ENCODE data around the gene LIMA1.

LIMA1 gene

DNA sequence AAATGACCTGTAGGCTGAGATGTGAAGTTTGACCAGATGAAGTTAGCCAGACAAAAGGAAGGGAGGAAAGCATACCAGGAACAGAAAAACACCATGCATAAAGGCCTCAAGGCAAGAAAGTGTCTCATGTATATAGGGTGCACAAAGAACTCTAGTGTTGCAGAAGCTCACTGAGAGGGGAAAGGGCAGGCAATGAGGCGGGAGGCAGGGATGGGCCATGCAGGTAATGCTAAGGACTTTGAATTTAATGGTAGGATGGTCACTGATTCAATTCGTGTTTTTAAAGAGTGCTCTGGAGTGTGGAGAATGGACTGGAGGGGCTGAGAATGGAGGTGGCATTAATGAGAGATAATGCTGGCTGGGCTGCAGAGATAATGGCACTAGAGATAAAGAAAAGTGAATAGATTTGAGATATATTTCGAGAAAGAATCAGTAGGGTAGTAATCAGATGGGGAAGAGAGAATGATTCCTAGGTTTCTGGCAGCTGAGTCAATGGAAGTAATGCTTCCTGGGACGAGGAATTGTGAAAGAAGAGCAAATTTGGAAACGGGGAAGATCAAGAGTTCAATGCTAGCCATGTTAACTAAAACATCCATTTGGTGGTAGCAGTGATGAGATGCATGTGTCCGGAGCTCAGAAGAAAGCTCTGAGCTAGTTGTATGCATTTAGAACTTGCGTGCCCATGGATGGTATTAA lies 43.1 kb downstream of the LIMA1 start:
- Histone ChIP-seq H3K9me3 (ENCODE audit: control insufficient read depth, low read length) (no peaks in the 10 kb centered on the region), H3K4me1 (ENCODE audit: control insufficient read depth, insufficient read depth, low read length) (no peaks in the 10 kb centered on the region), H3K4me3 (ENCODE audit: insufficient read depth, low read depth, low read length) (no peak overlapping the region), H3K36me3 (ENCODE audit: control insufficient read depth, insufficient read depth, low read length) (no peaks in the 10 kb centered on the region), H3K27ac (ENCODE audit: insufficient read depth, low read depth, low read length, poor library complexity, severe bottlenecking) (no peak overlapping the region), H3K27me3 (ENCODE audit: control insufficient read depth, insufficient read depth, low read length, poor library complexity, severe bottlenecking) (no peaks in the 10 kb centered on the region)
- WGBS, 2 experiments = 92% methylated on average over 7 of the region's 7 CpGs

DNA sequence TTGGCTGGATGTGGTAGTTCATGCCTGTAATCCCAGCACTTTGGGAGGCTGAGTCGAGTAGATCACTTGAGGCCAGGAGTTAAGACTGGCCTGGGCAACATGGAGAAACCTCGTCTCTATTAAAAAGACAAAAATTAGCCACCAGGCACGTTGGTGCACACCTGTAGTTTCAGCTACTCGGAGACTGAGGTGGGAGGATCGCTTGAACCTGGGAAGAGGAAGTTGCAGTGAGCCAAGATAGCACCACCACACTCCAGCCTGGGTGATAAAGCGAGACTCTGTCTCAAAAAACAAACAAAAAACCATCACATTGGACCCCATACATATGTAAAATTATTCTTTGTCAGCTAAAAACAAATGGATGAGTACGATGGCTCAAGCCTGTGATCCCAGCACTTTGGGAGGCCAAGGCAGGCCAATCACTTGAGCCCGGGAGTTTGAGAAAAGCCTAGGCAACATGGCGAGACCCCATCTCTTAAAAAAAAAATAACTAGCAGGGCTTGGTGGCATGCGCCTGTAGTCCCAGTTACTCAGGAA lies 43.9 kb downstream of the LIMA1 start:
- H3K4me3 ChIP-seq (ENCODE audit: insufficient read depth, low read depth, low read length) = no peak overlapping the region
- no peaks in the 10 kb centered on the region for H3K36me3 ChIP-seq (ENCODE audit: control insufficient read depth, insufficient read depth, low read length)
- no peak overlapping the region for H3K27ac ChIP-seq (ENCODE audit: insufficient read depth, low read depth, low read length, poor library complexity, severe bottlenecking)
- no peaks in the 10 kb centered on the region for H3K4me1 ChIP-seq (ENCODE audit: control insufficient read depth, insufficient read depth, low read length)
- no peaks in the 10 kb centered on the region for H3K9me3 ChIP-seq (ENCODE audit: control insufficient read depth, low read length)
- H3K27me3 ChIP-seq (ENCODE audit: control insufficient read depth, insufficient read depth, low read length, poor library complexity, severe bottlenecking) = no peaks in the 10 kb centered on the region
- WGBS, 2 experiments = 88% methylated on average over 10 of the region's 10 CpGs

DNA sequence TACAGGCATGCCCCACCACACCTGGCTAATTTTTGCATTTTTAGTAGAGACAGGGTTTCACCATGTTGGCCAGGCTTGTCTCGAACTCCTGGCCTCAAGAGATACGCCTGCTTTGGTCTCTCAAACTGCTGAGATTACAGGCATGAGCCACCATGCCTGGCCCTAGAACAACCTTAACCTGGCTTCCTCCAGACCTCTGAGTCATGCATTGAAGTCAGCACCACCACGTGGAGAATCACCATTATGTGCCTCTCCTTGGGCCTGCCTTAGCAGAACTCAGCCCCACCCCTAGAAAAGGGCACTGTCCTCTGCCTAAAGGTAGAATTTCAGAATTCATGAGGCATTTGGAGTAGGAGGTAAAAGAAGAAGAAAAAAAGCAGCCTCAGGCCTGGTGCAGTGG lies 49.0 kb downstream of the LIMA1 start:
- Histone ChIP-seq H3K4me3 (ENCODE audit: insufficient read depth, low read depth, low read length) (no peak overlapping the region), H3K9me3 (ENCODE audit: control insufficient read depth, low read length) (no peaks in the 10 kb centered on the region), H3K27ac (ENCODE audit: insufficient read depth, low read depth, low read length, poor library complexity, severe bottlenecking) (no peak overlapping the region), H3K36me3 (ENCODE audit: control insufficient read depth, insufficient read depth, low read length) (no peaks in the 10 kb centered on the region), H3K27me3 (ENCODE audit: control insufficient read depth, insufficient read depth, low read length, poor library complexity, severe bottlenecking) (no peaks in the 10 kb centered on the region), H3K4me1 (ENCODE audit: control insufficient read depth, insufficient read depth, low read length) (no peaks in the 10 kb centered on the region)
- 66 to 78% methylated on average over 3 of the region's 3 CpGs for WGBS, 2 experiments

DNA sequence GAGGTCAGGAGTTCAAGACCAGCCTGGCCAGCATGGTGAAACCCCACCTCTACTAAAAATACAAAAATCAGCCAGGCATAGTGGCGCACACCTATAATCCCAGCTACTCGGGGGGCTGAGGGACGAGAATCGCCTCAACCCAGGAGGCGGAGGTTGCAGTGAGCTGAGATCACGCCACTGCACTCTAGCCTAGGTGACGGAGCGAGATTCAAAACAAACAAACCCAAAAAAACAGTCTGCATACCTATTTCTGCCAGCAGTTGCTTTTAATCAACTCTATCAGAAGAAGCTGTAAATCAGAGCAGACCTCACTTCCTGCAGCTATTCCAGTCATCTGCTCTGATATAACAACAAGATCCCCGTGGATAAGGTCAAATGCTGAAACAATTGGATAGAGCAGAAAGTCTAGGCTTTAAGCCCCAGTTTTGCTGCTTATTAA lies 50.5 kb downstream of the LIMA1 start:
- Histone ChIP-seq H3K27ac (ENCODE audit: insufficient read depth, low read depth, low read length, poor library complexity, severe bottlenecking) (no peak overlapping the region), H3K4me1 (ENCODE audit: control insufficient read depth, insufficient read depth, low read length) (no peaks in the 10 kb centered on the region), H3K9me3 (ENCODE audit: control insufficient read depth, low read length) (no peaks in the 10 kb centered on the region), H3K4me3 (ENCODE audit: insufficient read depth, low read depth, low read length) (no peak overlapping the region), H3K36me3 (ENCODE audit: control insufficient read depth, insufficient read depth, low read length) (no peaks in the 10 kb centered on the region), H3K27me3 (ENCODE audit: control insufficient read depth, insufficient read depth, low read length, poor library complexity, severe bottlenecking) (no peaks in the 10 kb centered on the region)
- WGBS, 2 experiments = 91 to 92% methylated on average over 9 of the region's 9 CpGs

DNA sequence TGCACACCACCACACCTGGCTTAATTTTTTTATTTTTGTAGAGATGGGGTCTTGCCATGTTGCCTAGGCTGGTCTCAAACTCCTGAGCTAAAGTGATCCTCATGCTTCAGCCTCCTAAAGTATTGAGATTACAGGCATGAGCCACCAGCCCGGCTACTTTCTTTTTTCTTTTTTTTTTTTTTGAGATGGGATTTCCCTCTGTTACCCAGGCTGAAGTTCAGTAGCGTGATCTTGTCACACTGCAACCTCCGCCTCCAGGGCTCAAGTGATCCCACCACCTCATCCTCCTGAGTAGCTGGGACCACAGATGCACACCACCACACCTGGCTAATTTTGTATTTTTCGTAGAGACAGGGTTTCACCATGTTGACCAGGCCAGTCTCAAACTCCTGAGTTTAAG lies 51.1 kb downstream of the LIMA1 start:
- 92 to 95% methylated on average over 4 of the region's 4 CpGs for WGBS, 2 experiments

DNA sequence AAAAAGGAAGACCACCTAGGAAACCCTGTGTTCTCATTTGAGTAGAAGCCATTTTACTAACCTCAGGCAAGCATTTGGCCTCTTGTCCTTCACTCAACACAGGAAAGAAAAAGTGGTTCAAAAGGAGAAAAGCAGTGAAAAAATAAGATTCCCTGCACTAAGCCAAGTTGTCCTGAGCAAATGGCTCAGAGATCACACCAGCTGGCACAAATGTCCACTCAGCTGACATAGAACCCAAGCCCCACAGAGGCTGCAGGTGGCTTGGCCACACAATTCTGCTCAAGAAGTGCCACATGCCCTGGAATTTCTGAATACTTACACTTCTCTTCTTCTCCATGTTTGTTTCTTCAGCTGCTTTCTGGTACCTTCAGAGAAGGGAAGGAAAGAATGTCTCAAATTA lies 52.0 kb downstream of the LIMA1 start:
- Histone ChIP-seq H3K27me3 (ENCODE audit: control insufficient read depth, insufficient read depth, low read length, poor library complexity, severe bottlenecking) (no peaks in the 10 kb centered on the region), H3K4me1 (ENCODE audit: control insufficient read depth, insufficient read depth, low read length) (no peaks in the 10 kb centered on the region), H3K9me3 (ENCODE audit: control insufficient read depth, low read length) (no peaks in the 10 kb centered on the region), H3K4me3 (ENCODE audit: insufficient read depth, low read depth, low read length) (no peak overlapping the region), H3K27ac (ENCODE audit: insufficient read depth, low read depth, low read length, poor library complexity, severe bottlenecking) (no peak overlapping the region), H3K36me3 (ENCODE audit: control insufficient read depth, insufficient read depth, low read length) (no peaks in the 10 kb centered on the region)

More for the DNA sequence above, 51.1 kb downstream of the LIMA1 start:
- H3K27me3 ChIP-seq (ENCODE audit: control insufficient read depth, insufficient read depth, low read length, poor library complexity, severe bottlenecking) = no peaks in the 10 kb centered on the region
- H3K4me1 ChIP-seq (ENCODE audit: control insufficient read depth, insufficient read depth, low read length) = no peaks in the 10 kb centered on the region
- no peaks in the 10 kb centered on the region for H3K36me3 ChIP-seq (ENCODE audit: control insufficient read depth, insufficient read depth, low read length)
- H3K9me3 ChIP-seq (ENCODE audit: control insufficient read depth, low read length) = no peaks in the 10 kb centered on the region
- H3K27ac ChIP-seq (ENCODE audit: insufficient read depth, low read depth, low read length, poor library complexity, severe bottlenecking) = no peak overlapping the region
- no peak overlapping the region for H3K4me3 ChIP-seq (ENCODE audit: insufficient read depth, low read depth, low read length)

DNA sequence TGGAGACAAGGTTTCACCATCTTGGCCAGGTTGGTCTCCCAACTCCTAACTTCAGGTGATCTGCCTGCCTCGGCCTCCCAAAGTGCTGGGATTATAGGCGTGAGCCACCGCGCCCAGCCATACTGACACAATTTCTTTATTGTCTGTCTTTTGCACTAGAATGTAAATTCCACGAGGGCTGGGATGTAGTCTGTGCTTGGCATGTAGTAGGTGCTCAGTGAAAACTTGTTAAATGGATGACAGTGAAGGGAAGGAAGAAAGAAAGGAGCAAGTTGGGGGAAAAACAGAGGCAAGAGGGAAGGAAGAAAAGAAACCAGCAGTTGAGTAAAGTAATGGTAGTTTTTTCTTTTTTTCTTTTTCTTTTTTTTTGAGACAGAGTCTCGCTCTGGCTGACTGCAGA lies 53.1 kb downstream of the LIMA1 start:
- H3K27me3 ChIP-seq (ENCODE audit: control insufficient read depth, insufficient read depth, low read length, poor library complexity, severe bottlenecking) = no peaks in the 10 kb centered on the region
- H3K4me1 ChIP-seq (ENCODE audit: control insufficient read depth, insufficient read depth, low read length) = no peaks in the 10 kb centered on the region
- H3K4me3 ChIP-seq (ENCODE audit: insufficient read depth, low read depth, low read length) = no peak overlapping the region
- 93 to 95% methylated on average over 6 of the region's 6 CpGs for WGBS, 2 experiments
- H3K36me3 ChIP-seq (ENCODE audit: control insufficient read depth, insufficient read depth, low read length) = no peaks in the 10 kb centered on the region
- H3K9me3 ChIP-seq (ENCODE audit: control insufficient read depth, low read length) = no peaks in the 10 kb centered on the region
- H3K27ac ChIP-seq (ENCODE audit: insufficient read depth, low read depth, low read length, poor library complexity, severe bottlenecking) = no peak overlapping the region

DNA sequence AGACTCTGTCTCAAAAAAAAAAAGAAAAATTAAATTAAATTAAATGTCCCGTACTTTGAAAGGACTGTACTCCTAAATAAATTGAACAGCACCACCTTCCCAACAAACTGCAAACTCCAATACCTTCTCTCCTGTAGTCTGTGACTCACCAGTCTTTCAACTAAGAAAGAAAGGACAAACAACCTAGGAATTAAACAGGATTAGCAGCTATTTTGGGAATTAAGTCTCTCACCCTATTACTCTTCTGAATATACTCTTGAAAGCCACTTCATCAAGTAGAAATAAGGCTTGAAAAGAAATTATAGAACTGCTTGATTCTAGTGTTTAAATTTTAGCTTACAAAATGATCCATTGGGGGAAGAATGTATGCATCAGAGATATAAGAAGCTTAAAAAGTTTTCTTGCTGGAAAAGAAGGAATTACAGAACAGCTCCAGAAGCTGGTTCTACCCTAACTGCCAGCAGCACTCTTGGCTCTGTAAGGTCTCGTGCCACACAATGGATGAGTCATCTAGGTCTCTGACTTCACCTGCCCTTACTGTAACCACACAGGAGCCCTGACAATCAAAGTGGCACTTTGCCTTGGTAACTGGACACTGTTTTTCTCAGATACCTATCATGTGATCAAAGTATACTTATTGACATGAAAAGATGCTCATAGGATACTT lies 59.2 kb downstream of the LIMA1 start:
- H3K4me1 ChIP-seq (ENCODE audit: control insufficient read depth, insufficient read depth, low read length) = peaks cover 14% of the 10 kb centered on the region
- H3K36me3 ChIP-seq (ENCODE audit: control insufficient read depth, insufficient read depth, low read length) = no peaks in the 10 kb centered on the region
- no peaks in the 10 kb centered on the region for H3K27me3 ChIP-seq (ENCODE audit: control insufficient read depth, insufficient read depth, low read length, poor library complexity, severe bottlenecking)
- H3K4me3 ChIP-seq (ENCODE audit: insufficient read depth, low read depth, low read length) = no peak overlapping the region
- H3K27ac ChIP-seq (ENCODE audit: insufficient read depth, low read depth, low read length, poor library complexity, severe bottlenecking) = peak overlapping the region; percentile 26
- H3K9me3 ChIP-seq (ENCODE audit: control insufficient read depth, low read length) = no peaks in the 10 kb centered on the region
- 69 to 74% methylated on average over 2 of the region's 2 CpGs for WGBS, 2 experiments

DNA sequence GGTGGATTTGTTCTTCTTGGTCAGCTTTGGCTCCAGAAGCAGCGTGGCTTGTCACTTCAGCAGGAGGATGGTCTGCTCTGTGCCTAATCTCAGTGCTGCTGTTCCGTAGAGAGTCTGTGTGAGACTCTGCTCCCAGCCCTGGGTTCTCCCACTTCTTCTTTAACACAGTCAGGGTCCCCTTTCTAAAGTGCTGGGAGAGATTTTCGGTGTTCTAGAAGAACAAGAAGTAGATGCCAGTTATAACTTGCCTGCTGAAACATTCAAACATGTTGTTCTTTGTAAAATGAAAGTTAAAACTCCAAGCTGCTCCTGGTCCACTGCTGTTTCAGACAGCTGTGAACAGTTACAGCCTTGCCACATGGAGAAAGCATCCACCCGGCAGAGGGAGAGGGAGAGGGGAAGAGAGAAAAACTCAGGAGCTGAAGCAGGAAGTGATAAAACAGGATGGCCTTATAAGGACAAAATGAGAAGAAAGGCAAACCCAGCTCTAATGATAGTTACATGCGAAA lies 61.0 kb downstream of the LIMA1 start:
- Histone ChIP-seq H3K4me1 (ENCODE audit: control insufficient read depth, insufficient read depth, low read length) (peaks cover 14% of the 10 kb centered on the region), H3K36me3 (ENCODE audit: control insufficient read depth, insufficient read depth, low read length) (no peaks in the 10 kb centered on the region), H3K4me3 (ENCODE audit: insufficient read depth, low read depth, low read length) (peak overlapping the region; percentile 47), H3K9me3 (ENCODE audit: control insufficient read depth, low read length) (no peaks in the 10 kb centered on the region), H3K27me3 (ENCODE audit: control insufficient read depth, insufficient read depth, low read length, poor library complexity, severe bottlenecking) (no peaks in the 10 kb centered on the region), H3K27ac (ENCODE audit: insufficient read depth, low read depth, low read length, poor library complexity, severe bottlenecking) (peak overlapping the region; percentile 58)
- WGBS, 2 experiments = 13 to 14% methylated on average over 5 of the region's 5 CpGs

DNA sequence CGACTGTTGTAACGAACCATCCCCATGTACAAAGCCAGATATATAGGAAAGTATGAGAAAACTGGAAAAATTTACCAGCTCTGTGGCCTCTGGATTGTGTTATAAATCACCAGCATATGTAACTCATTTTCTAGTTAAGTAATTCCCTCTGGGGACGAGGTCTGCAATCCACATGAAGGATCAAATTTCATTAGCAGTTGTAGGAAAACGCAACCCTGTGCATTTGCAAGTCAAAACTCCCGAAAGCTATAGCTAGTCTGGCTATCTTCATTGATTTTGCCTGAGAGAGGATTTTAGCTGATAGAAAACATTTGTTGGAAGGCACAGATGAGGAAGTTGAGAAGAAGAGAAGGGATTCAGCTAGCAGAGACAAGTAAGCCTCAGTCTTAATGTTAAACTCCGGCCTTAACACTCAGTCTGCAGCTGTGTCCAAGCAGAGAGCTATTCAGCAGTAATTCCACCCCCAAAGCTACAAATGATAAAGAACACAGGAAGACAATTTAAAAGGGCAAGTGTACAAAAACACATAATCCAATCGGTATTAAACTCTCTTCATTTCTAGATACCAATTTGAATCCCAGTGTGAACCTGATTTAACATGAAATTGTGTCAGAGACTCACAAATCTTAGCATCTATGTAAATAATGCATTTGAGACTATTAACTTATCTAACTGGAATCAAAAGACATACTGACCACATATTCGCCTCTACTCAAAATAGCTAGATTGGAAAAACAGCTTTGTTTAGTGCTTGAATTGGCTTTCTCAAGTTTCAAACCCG lies 61.9 kb downstream of the LIMA1 start:
- H3K27ac ChIP-seq (ENCODE audit: insufficient read depth, low read depth, low read length, poor library complexity, severe bottlenecking) = peak overlapping the region; percentile 58
- peak overlapping the region; percentile 47 for H3K4me3 ChIP-seq (ENCODE audit: insufficient read depth, low read depth, low read length)
- H3K4me1 ChIP-seq (ENCODE audit: control insufficient read depth, insufficient read depth, low read length) = peaks cover 14% of the 10 kb centered on the region
- no peaks in the 10 kb centered on the region for H3K9me3 ChIP-seq (ENCODE audit: control insufficient read depth, low read length)
- WGBS, 2 experiments = 11 to 12% methylated on average over 7 to 9 of the region's 9 CpGs
- H3K36me3 ChIP-seq (ENCODE audit: control insufficient read depth, insufficient read depth, low read length) = no peaks in the 10 kb centered on the region
- no peaks in the 10 kb centered on the region for H3K27me3 ChIP-seq (ENCODE audit: control insufficient read depth, insufficient read depth, low read length, poor library complexity, severe bottlenecking)

All from ectodermal cell (in vitro differentiated cells).